Colonic mucosa (tissue), 4 donors: ENCODE results near the gene HSPB7. TPM values are rescaled to one million over a fixed set of nuclear protein-coding genes. Genes with fewer than 3 reads are reported as not detected.

Source experiments
- DNase-seq: peaks from one replicate; pipeline ENCODE4 v3.0.0-alpha.2; 2020
- H3K27ac ChIP-seq: fragments of 200-600 bp; one replicate; pipeline ENCODE4 v1.8.0; 2021
- H3K27me3 ChIP-seq: fragments of 200-600 bp; one replicate; pipeline ENCODE4 v1.8.0; 2021
- H3K36me3 ChIP-seq: fragments of 200-600 bp; one replicate; pipeline ENCODE4 v1.8.0; 2021
- H3K4me1 ChIP-seq: fragments of 200-600 bp; one replicate; pipeline ENCODE4 v1.8.0; 2021; ENCODE audit warnings: mild to moderate bottlenecking
- H3K4me3 ChIP-seq: fragments of 200-600 bp; one replicate; pipeline ENCODE4 v1.8.0; 2021
- H3K9ac ChIP-seq, 2 donors: one replicate each; pipeline ENCODE4 v1.7.0; 2013; ENCODE audit warnings: control low read depth in 2 of 2, low read depth in 2 of 2, low read length in 2 of 2
- H3K9me3 ChIP-seq: fragments of 200-600 bp; one replicate; pipeline ENCODE4 v1.8.0; 2021
- intact Hi-C: fragments of 100-400 bp; cut with DNase I; formaldehyde crosslinking; loops from one replicate; pipeline ENCODE4 v1.14.1; 2022
- total RNA-seq, 2 donors: library from RNA; stranded (reverse); fragmentation: NEBNext Ultra II Directional in 1 of 2; extraction: Animal tissue kit (Norgen Biotek cat#: 25700) in 1 of 2; gene quantifications; one replicate each; pipeline ENCODE4 v1.2.1, GENCODE V29; 2021
- TF ChIP-seq, protein P1 (sequence below): fragments of 200-600 bp; IDR thresholded peaks from one replicate; pipeline ENCODE4 v1.8.0; 2022; ENCODE audit warnings: antibody characterized with exemption, mild to moderate bottlenecking
- donor health status: healthy.
- donor health status: DM: no; HTN: no; CAD: no.
- donor health status: DM: no; HTN: no; CAD: no.

Gene HSPB7
- total RNA-seq, 2 donors from 2014 or later = 1.1 to 12.7 TPM

DNA sequence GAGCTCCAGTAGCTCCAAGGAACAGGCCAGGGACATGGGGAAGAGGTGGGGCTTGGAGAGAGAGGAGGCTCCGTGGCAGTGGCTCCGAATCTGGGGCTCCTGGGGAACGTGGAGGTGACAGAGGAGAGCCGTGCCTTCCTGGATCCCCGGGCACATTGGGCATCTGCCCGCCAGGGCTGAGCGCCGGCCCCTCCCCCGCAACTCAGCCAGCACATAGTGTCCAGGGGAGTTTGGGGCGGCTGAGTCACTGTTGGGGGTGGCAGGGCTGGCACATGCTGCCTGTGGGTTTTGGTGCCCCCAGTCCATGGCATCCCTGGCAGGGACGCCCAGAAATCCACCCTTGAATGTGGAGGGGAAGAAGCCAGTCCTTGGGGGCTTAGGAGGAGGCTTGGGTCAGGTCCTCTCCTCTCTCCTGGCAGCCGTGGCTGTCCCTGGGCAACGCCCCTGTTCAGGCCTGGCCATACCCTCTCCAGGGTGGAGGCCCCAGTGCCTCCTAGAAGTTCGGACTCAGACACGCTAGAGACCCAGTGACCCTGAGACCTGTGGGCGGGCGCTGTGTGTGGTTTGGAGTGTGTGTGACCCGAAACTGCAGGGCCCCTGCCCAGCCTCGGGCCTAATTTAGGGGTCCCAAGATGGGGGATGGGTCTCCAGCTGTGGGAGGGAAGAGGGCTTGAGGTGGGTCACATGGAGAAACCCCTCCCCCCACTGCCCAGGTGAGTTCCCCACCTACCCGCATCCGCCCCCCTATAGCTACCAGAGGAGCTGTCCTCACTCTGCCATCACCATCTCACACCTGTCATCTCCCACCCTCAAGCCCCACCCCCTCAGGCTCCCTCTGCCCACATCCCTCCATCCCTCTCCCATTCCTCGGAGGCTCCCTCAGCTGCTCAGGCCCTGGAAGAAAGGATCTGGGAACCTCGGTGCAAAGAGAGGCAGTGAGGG lies 1.6 kb downstream of the HSPB7 start:
- intact Hi-C loops = no loop called here
- no peak overlapping the region for H3K4me3 ChIP-seq
- H3K9me3 ChIP-seq = no peaks in the 10 kb centered on the region
- TF ChIP-seq, protein P1, sequence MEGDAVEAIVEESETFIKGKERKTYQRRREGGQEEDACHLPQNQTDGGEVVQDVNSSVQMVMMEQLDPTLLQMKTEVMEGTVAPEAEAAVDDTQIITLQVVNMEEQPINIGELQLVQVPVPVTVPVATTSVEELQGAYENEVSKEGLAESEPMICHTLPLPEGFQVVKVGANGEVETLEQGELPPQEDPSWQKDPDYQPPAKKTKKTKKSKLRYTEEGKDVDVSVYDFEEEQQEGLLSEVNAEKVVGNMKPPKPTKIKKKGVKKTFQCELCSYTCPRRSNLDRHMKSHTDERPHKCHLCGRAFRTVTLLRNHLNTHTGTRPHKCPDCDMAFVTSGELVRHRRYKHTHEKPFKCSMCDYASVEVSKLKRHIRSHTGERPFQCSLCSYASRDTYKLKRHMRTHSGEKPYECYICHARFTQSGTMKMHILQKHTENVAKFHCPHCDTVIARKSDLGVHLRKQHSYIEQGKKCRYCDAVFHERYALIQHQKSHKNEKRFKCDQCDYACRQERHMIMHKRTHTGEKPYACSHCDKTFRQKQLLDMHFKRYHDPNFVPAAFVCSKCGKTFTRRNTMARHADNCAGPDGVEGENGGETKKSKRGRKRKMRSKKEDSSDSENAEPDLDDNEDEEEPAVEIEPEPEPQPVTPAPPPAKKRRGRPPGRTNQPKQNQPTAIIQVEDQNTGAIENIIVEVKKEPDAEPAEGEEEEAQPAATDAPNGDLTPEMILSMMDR = no peak
- H3K27me3 ChIP-seq = no peaks in the 10 kb centered on the region
- H3K9ac ChIP-seq = no peak overlapping the region
- peaks cover 4% of the 10 kb centered on the region for H3K4me1 ChIP-seq
- DNase-seq = no peak
- H3K27ac ChIP-seq = peak overlapping the region; percentile 36
- no peaks in the 10 kb centered on the region for H3K36me3 ChIP-seq

DNA sequence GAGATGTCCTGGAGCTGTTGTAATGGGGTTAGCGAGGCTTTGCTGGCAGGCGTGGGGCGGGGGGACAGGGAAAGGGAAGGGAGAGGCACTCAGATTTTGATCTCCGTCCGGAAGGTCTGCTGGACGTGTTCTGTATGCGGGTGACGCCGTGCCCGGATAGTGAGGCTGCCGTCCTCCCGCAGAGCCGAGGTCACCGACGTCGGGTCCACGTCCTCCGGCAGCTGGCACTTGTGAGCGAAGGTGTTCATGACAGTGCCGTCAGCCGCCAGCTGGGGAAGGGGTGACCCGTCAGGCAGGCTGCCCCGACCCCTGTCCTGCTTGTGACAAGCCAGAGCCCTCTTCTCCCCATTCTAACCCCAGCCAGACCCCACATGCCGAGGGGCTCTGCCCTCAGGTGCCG lies 2.4 kb downstream of the HSPB7 start:
- Histone ChIP-seq H3K4me3 (no peak overlapping the region), H3K9me3 (no peaks in the 10 kb centered on the region), H3K27ac (no peak overlapping the region), H3K36me3 (no peaks in the 10 kb centered on the region), H3K4me1 (peaks cover 4% of the 10 kb centered on the region), H3K9ac (no peak overlapping the region), H3K27me3 (no peaks in the 10 kb centered on the region)
- intact Hi-C loops = no loop called here
- TF ChIP-seq, protein P1 = no peak
- DNase-seq = no peak

DNA sequence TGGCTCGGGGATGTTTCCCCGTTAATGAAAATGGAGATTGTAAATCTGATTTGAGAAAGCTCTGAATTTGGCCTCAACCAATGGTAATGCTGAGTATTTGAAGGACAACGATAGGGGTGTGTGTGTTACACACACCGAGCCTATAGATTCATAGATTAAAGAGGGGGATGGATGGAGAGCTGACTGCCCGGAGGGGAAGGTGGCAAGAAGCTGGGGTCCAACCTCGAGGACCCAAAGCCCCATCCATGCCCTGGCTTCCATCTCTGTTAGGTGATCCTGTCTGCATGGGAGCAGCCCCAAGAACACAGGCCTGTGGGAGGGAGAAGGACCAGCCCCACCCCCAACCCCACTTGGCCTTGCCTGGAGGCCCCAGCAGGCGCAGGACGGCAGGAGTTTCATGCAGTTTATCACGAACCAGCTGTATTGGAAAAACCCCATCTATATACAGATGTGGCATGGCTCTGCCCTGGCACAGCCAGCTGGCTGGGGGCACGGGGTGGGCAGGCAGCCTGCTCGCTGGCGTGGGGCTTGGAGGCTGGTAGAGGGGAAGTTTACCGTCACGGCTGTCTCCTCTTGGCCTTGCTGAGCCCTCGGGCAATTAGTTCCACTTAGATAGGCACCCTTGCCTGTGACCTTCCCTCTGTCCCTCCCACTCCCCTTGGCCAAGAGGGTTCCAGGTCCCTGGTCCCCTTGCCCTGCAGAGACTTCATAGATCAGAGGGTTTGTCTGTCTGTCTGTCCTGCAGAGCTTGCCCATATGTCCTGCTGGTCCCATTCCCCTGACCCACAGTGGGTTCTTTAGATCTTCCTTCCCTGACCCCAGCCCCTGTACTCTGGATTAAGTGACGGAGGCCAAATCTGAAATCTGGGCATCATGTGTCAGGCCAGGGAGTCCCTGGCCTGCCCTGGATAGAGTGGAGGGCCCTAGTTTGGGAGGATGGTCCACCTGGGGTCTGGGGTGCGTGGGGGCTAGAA lies 3.0 kb downstream of the HSPB7 start:
- peak; percentile 41 for DNase-seq
- Histone ChIP-seq H3K9me3 (no peaks in the 10 kb centered on the region), H3K4me1 (peaks cover 4% of the 10 kb centered on the region), H3K27me3 (no peaks in the 10 kb centered on the region), H3K4me3 (no peak overlapping the region), H3K36me3 (no peaks in the 10 kb centered on the region), H3K9ac (no peak overlapping the region), H3K27ac (no peak overlapping the region)
- intact Hi-C loops = no loop called here
- TF ChIP-seq, protein P1 = no peak

DNA sequence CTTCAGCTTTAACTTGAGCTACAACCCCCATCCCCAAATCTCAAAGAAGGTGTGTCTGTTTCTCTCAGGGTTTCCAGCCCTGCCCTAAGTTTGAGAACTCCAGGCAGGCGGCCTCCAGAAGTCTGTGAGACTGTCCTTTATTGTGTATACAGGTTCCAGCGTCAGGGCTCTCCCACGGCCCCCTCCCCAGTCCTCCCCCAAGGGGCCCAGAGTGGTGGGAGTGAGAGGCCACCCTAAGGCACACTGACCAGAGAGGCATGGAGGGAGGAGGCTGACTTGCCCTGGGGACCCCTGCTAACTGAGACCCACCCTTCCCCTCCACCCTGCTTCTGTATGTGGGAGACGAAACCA lies 4.0 kb downstream of the HSPB7 start:
- Histone ChIP-seq H3K4me3 (no peak overlapping the region), H3K36me3 (no peaks in the 10 kb centered on the region), H3K9me3 (no peaks in the 10 kb centered on the region), H3K27me3 (no peaks in the 10 kb centered on the region), H3K27ac (peak overlapping the region; percentile 37), H3K4me1 (peaks cover 4% of the 10 kb centered on the region), H3K9ac (peak overlapping the region in 1 of 2 donors; percentile 40)
- intact Hi-C loops = no loop called here
- no peak for DNase-seq
- TF ChIP-seq, protein P1 = no peak

DNA sequence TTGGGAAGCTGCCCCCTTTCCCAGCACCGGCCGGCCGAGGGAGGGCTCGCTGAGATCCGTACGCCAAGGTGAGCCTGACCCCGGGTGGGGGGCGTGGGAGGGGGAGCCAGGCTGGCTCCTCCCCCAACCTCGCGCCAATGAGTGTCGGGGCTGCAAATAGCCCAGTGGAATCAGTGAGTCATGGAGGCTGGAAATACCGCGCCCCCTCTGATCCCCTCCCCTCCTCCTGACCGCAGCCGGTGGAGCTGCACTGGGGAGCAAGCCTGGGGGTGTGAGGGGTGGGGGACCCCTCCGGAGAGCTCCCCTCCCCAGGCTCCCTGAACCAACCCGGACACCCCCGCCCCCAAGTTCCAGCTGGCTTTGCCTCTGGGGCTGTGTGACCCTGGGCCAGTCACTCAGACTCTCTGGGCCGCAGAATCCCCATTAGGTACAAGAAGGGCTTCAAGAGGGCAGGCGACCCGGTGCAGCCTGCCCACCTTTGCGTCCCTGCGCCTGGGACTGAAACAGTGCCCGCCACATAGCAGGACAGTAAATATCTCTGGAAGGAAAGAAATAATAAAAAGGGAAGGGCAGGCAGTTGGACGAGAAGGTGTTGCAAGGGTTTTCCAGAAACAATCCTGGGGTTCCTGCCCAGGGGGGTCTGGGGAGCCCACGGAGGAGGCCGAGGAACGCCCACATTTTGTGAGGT lies 4.5 kb downstream of the HSPB7 start:
- DNase-seq = peak; percentile 63
- Histone ChIP-seq H3K4me3 (peak overlapping the region; percentile 43), H3K4me1 (peaks cover 4% of the 10 kb centered on the region), H3K27me3 (no peaks in the 10 kb centered on the region), H3K9me3 (no peaks in the 10 kb centered on the region), H3K9ac (peak overlapping the region; percentile 40 to 53), H3K27ac (peak overlapping the region; percentile 37), H3K36me3 (no peaks in the 10 kb centered on the region)
- TF ChIP-seq, protein P1 = no peak
- intact Hi-C loops = no loop called here
